GM21390 (cell line): Measurements from ENCODE around the gene CNTN4.
A peak's percentile ranks its signal among the peaks of the same experiment; 100 is the strongest.

Experiments used
- ATAC-seq: cut with Tn5 transposase; IDR thresholded peaks from one replicate; pipeline ENCODE4 v1.9.1; 2021; ENCODE audit not compliant: unreplicated experiment

The CNTN4 gene

GRCh38 chr3:3081381-3082233 is 982.9 kb downstream of the CNTN4 start:
- peak; percentile 38 for ATAC-seq

GRCh38 chr3:3082234-3082924 is 983.7 kb downstream of the CNTN4 start:
- ATAC-seq, result peak; percentile 86

GRCh38 chr3:3084890-3085289 is 986.2 kb downstream of the CNTN4 start:
- ATAC-seq, result no peak

- ATAC-seq, result peak; percentile 31
These were observed 987.1 kb downstream of the CNTN4 start for GRCh38 chr3:3085782-3086181.

DNA sequence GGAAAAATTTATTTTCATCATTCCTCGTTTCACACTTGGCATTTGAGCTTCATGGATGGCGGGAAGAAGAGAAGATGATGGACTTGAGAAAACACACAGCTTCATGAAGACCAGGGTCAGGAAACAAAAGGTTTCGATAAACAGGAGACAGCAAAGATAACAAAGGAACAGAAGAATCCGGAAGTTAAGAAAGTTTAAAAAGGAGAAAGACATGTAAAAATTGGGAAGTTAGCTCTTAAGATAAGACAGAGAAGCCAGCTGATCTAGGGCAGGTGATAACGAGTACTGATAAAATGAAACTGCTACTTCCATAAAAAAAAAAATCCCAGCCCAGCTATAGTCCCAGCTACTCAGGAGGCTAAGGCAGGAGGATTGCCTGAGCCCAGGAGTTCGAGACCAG is 987.6 kb downstream of the CNTN4 start:
- no peak for ATAC-seq

- ATAC-seq, result no peak
These were observed 988.6 kb downstream of the CNTN4 start for GRCh38 chr3:3087279-3087678.

DNA sequence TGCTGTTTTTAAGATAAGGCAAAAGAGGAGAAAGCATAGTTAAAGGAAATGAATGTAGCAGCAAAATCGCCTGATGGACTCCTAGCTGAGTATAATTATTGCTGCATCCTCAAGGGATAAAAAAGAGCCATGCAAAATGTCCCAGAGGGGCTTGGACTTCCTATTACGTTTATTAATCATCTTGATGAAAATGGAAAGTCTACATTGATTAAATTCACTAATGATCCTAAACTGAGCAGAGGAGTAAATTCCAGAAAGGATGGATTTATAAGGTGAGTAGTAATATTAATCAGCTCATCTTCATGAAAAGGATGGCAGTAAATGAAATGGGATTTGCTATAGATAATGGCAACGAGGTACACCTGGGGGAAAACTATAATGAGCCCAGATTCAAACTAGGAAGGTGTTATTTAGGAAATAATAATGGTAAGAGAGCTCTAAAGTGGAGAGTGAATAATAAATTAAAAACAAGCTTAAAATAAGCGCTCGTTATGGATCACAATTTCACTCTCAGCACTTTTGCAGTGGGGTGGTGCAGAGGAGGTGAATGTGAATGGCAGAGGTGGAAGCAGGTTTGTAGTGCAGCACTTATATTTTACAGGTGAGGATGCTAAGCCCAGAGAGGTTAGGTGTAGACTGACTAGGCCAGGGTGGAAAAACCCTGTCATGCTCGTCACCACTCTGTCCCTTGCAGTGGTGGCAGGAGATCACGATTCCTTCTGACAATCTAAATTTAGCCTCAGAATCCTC is 989.2 kb downstream of the CNTN4 start:
- no peak for ATAC-seq

GRCh38 chr3:3089017-3089416 is 990.4 kb downstream of the CNTN4 start:
- peak; percentile 96 for ATAC-seq

DNA sequence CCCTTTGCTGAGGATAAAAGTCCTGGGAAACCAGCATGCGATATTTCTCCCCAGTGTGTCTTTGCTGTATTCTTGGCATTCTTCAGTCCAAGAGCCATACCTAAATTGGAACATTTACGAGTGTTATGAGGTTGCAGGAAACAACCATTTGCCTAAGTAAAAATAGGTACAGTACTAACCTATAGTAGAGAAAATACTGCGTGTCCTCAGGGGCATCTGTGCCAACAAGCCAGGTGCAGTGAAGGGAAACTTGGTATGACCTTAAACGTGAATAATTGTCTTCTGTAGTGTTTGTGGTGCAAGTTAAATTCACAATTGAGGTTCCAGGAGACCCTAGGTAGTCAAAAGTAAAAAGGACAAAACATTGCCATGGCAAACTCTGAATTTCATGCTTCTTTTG is 999.3 kb downstream of the CNTN4 start:
- no peak for ATAC-seq

DNA sequence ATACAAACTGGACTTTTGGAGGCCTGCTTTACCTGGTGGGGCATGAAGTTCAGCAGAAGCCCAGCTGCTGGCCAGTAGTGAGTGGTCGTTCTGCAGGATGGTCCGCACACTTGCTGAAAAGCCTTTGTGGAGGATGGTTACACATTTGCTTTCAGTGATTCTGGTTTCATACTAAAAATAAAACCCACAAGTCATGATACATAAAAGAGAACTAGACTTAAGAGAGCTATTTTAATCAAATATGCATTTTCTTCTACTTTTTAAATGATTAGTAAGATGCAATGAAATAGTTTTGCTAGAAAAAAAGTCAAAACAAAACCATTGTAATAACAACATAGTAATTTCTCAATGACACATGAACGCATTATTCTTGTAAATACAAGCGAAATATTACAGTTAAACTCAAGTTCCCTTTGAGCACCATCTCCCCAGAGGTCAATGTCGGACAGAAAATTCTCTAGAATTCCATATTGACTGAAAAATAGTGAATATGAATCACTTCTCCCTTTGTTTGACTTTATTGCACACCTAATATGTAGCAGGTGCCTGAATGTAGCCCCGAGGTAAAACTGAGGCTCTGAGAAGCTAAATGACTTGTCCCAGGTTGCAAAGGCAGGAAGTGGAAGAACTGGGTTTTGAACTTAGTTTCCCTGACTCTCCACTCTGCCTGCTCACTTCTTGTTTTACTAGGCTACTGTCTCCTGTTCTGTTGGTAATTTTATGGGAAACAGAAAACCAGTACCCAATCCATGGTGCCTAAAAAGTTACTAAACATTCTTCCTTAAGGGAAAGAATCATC is 1003.2 kb downstream of the CNTN4 start:
- ATAC-seq, result peak; percentile 70

- ATAC-seq, result no peak
These were observed 1004.1 kb downstream of the CNTN4 start for GRCh38 chr3:3102751-3103150.

DNA sequence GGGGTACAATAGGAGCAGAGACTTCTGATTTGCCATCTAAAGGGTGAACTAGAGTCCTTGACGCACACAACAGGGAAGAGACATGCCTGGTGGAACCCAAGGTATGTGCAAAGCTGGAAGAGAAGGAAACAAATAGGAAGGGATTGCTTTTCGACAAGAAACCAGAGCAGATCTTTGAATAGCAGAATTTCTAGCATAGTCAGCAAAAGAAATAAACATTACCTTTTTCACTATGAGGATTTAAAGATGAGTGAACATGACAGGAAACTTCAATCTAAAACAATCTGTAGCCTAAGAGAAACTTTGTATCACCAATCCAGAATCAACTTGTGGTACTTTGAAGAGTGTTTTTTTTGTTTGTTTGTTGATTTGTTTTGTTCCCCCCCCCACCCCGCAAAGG is 1006.6 kb downstream of the CNTN4 start:
- ATAC-seq, result no peak

DNA sequence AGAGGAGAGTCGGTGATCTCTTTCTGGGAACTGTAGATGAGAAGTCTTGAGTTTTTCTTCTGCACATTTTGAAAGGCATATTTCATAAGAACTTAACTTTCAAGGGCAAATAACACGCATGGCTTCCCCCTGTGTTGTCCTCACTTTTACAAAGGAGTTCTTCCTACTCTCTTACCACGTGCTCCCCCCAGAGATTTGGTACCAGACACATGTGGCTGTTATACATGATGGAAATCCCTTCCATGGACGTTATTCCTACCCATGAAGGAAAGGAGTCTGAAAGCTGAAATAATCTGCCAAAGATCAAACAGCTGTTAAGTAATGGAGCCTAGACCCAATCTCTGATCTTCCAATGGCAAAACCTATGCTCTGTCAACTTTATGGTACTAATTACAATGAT is 1007.1 kb downstream of the CNTN4 start:
- ATAC-seq, result no peak

DNA sequence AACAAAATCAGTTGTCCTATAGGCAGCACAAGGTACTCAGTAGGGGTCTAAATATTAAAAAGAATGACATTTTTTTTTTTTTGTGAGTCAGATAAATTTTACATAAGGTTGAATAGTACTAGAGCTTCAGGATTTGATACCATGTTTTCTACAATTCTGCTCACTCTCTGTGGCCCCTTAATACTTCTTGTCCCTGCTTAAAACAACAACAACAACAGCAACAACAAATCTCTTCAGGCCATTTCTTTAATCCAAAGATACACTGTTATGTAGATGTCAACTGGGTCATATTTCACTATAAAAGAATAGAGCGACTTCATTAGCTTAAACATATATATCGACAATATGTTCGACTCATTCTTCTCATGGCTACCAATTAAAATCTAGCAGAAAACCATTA is 1008.5 kb downstream of the CNTN4 start:
- ATAC-seq, result no peak
